Measurements from ENCODE around the gene POC1A. TPM values are rescaled to one million over a fixed set of nuclear protein-coding genes. Genes with fewer than 3 reads are reported as not detected.

Gene POC1A
- total RNA-seq, 2 donors from 2014 or later: 2.5 to 5.3 TPM

DNA sequence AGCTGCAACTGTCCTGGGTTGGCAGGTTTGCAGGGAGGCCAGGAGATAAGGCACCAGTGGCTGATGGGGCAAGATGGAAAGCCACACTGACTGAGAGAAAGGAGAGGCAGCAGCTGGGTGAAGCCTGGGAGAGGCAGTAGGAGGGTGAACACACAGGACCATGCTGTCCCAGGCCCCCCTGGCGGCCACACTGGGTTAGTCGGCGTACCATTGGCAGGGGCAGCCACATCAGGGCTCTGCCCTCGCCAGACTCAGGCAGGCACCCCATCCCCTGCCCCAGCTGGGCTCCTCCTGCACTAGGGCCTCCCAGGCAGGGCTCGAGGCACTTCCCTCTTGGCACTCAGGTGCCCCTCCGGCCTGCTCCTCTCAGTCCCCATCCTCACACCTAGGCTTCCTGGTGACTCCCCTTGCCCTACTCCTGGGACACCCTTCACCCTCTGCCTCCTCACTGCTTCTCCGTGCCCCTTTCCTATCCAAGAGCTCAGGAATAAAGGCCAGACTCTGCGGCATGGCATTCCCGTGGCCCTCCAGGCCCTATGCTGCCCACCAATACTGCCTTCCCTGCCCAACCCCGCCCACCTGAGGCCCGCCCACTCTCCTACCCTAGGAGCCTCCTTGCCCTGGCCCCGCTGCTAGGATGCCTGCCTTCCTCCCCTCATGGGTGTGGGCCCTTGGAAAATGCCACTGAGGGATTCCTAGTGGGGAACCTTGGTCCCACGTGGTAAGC, 69.1 kb downstream of the POC1A start:
- 89% methylated on average over 12 of the region's 13 CpGs for WGBS
- Histone ChIP-seq H3K4me1 (replicated peaks) (no peaks in the 10 kb centered on the region), H3K27me3 (replicated peaks; ENCODE audit: insufficient read depth) (no peaks in the 10 kb centered on the region), H3K27ac (no peak overlapping the region), H3K36me3 (no peaks in the 10 kb centered on the region), H3K9me3 (no peaks in the 10 kb centered on the region), H3K4me3 (no peak overlapping the region)
- intact Hi-C loops (cut with DNase I): no loop called here
- DNase-seq (ENCODE audit: low spot score): no peak
- no peak for TF ChIP-seq POLR2A (IDR thresholded peaks at IDR 0.05)
- TF ChIP-seq CTCF (IDR thresholded peaks at IDR 0.05): no peak
- TF ChIP-seq POLR2AphosphoS5 (IDR thresholded peaks at IDR 0.05): no peak

DNA sequence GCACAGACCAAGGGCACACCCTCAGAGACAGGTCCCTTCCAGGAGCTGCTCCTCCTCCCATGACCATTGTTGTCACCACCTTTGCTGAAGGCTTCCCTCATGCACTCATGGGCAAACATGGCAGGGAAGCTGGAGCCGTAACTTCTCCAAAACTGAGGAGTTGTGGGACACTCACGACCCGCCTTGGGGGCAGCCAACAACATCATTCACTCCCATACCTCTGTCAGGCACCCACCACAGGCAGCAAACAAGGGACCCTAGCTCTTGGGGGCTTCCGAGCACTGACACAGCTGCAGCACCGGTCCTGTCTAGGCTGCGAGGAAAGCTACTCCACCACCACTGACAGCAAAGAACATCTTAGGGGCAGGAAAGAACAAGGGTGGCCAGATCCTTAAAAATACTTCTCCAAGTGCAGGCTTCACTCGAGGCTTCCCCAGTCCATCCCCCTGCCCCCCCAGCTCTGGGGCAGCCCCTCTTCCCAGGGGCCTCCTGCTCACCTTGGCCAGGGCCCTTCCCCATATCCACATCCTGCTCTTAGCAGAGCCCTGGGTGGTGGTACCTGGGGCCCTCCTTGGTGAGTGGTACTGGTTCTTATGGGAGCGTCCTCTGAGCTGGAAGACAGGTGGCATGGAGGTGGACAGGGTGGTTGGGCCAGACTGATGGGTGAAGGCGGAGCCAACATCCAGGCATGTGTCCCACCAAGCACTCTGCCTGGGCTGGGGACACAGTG, 69.8 kb downstream of the POC1A start:
- no peak for DNase-seq (ENCODE audit: low spot score)
- H3K27ac ChIP-seq: no peak overlapping the region
- no peak overlapping the region for H3K4me3 ChIP-seq
- no peak for TF ChIP-seq POLR2AphosphoS5 (IDR thresholded peaks at IDR 0.05)
- TF ChIP-seq POLR2A (IDR thresholded peaks at IDR 0.05): no peak
- no peak for TF ChIP-seq CTCF (IDR thresholded peaks at IDR 0.05)
- H3K4me1 ChIP-seq (replicated peaks): no peaks in the 10 kb centered on the region
- intact Hi-C loops (cut with DNase I): no loop called here
- H3K9me3 ChIP-seq: no peaks in the 10 kb centered on the region
- H3K27me3 ChIP-seq (replicated peaks; ENCODE audit: insufficient read depth): no peaks in the 10 kb centered on the region
- WGBS: 96% methylated on average over 9 of the region's 9 CpGs
- H3K36me3 ChIP-seq: no peaks in the 10 kb centered on the region

- Histone ChIP-seq H3K4me3 (no peak overlapping the region), H3K36me3 (no peaks in the 10 kb centered on the region), H3K4me1 (replicated peaks) (no peaks in the 10 kb centered on the region), H3K9me3 (no peaks in the 10 kb centered on the region), H3K27me3 (replicated peaks; ENCODE audit: insufficient read depth) (no peaks in the 10 kb centered on the region), H3K27ac (no peak overlapping the region)
- DNase-seq (ENCODE audit: low spot score): no peak
- TF ChIP-seq POLR2A (IDR thresholded peaks at IDR 0.05) (no peak), POLR2AphosphoS5 (IDR thresholded peaks at IDR 0.05) (no peak), CTCF (IDR thresholded peaks at IDR 0.05) (no peak)
- intact Hi-C loops (cut with DNase I): no loop called here
- WGBS: 92% methylated on average over 5 of the region's 5 CpGs
Measured at GRCh38 chr3:52083556-52084087, 70.6 kb downstream of the POC1A start.

DNA sequence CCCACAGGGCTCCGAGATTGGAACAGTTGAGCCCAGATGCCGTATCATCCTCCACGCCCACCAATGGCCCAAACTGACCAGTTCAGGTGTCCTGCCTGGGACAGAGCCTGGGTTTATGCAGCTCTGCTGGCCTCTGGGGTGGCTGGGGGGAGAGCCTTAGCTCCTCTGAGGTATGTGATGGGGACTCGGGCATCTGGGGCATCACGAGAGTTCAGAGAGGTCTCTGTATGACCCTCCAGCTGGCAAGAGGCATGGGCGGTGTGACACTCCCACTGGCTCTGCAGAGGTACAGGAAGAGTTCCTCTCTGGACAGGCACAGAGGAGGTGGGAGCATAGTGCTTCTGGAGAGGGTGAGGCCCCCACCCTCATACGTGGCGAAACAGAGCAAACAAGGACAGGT, 71.3 kb downstream of the POC1A start:
- Histone ChIP-seq H3K27me3 (replicated peaks; ENCODE audit: insufficient read depth) (no peaks in the 10 kb centered on the region), H3K4me3 (no peak overlapping the region), H3K4me1 (replicated peaks) (no peaks in the 10 kb centered on the region), H3K9me3 (no peaks in the 10 kb centered on the region), H3K36me3 (no peaks in the 10 kb centered on the region), H3K27ac (no peak overlapping the region)
- WGBS: 88% methylated on average over 8 of the region's 8 CpGs
- DNase-seq (ENCODE audit: low spot score): no peak
- intact Hi-C loops (cut with DNase I): no loop called here
- no peak for TF ChIP-seq POLR2AphosphoS5 (IDR thresholded peaks at IDR 0.05)
- no peak for TF ChIP-seq POLR2A (IDR thresholded peaks at IDR 0.05)
- TF ChIP-seq CTCF (IDR thresholded peaks at IDR 0.05): no peak
